NCI-H2171 treated with DMSO at 0.1 percent for 48 hours (cell line): ENCODE data around the gene CLCN7.
"Not testable (repeated sequence)": the region's sequence is repeated elsewhere in the genome, so short reads cannot be mapped to it uniquely, and the experiment has no call there.

Source experiments
- DNase-seq: peaks from one replicate; lab custom pipeline; 2025; lab: John Stamatoyannopoulos, UW

Gene CLCN7

GRCh38 chr16:1487395-1488053, 12.7 kb upstream of the CLCN7 start:
- DNase-seq = no peak

- DNase-seq = no peak
Observed at GRCh38 chr16:1486551-1487390, 11.9 kb upstream of the CLCN7 start.

GRCh38 chr16:1485847-1486496, 11.1 kb upstream of the CLCN7 start:
- no peak for DNase-seq

- DNase-seq = no peak
Observed at GRCh38 chr16:1481906-1482835, 7.3 kb upstream of the CLCN7 start.

- not testable (repeated sequence) for DNase-seq
Observed at GRCh38 chr16:1478937-1479336, 4.1 kb upstream of the CLCN7 start.

- no peak for DNase-seq
Observed at GRCh38 chr16:1477033-1477432, 2.2 kb upstream of the CLCN7 start.

- DNase-seq = no peak
Observed at GRCh38 chr16:1475552-1476114, 805 bp upstream of the CLCN7 start.

- no peak for DNase-seq
Observed at GRCh38 chr16:1474082-1474795, 589 bp downstream of the CLCN7 start.

GRCh38 chr16:1472974-1473373, 1.9 kb downstream of the CLCN7 start:
- no peak for DNase-seq

- no peak for DNase-seq
Observed at GRCh38 chr16:1471569-1472194, 3.1 kb downstream of the CLCN7 start.

- DNase-seq = no peak
Observed at GRCh38 chr16:1470481-1471251, 4.2 kb downstream of the CLCN7 start.

- no peak for DNase-seq
Observed at GRCh38 chr16:1469693-1470201, 5.1 kb downstream of the CLCN7 start.

GRCh38 chr16:1469141-1469540, 5.7 kb downstream of the CLCN7 start:
- DNase-seq = not testable (repeated sequence)

- DNase-seq = no peak
Observed at GRCh38 chr16:1468426-1468810, 6.4 kb downstream of the CLCN7 start.

- no peak for DNase-seq
Observed at GRCh38 chr16:1466968-1467521, 7.8 kb downstream of the CLCN7 start.

- no peak for DNase-seq
Observed at GRCh38 chr16:1466054-1466453, 8.8 kb downstream of the CLCN7 start.

- DNase-seq = no peak
Observed at GRCh38 chr16:1465567-1465915, 9.3 kb downstream of the CLCN7 start.

GRCh38 chr16:1464894-1465566, 9.8 kb downstream of the CLCN7 start:
- DNase-seq = no peak
